OCI-LY7 (cell line): Measurements from ENCODE around the gene GP1BA. TPM values are rescaled to one million over a fixed set of nuclear protein-coding genes. Genes with fewer than 3 reads are reported as not detected.

Source experiments
- Bru-seq: library from RNA; stranded (reverse); fragments of 400-500 nt; gene quantifications from one replicate; lab custom pipeline; 2021; lab: Mats Ljungman, UMichigan
- BruChase-seq, 2 experiments: library from RNA; stranded (reverse); fragments of 400-500 nt; gene quantifications; one replicate each; lab custom pipeline; 2021; lab: Mats Ljungman, UMichigan
- BruUV-seq: library from RNA; stranded (reverse); fragments of 400-500 nt; replicated peaks from 2 replicates; lab custom pipeline; 2021; lab: Mats Ljungman, UMichigan
- CTCF ChIA-PET: fragments of 300-600 bp; sonication (Branson Sonifier 250); formaldehyde crosslinking; loops from one replicate; lab custom pipeline; 2022; ENCODE audit warnings: antibody characterized with exemption; ENCODE audit not compliant: unreplicated experiment; lab: Charles Lee
- POLR2A ChIA-PET: fragments of 300-600 bp; sonication (Branson Sonifier 250); formaldehyde crosslinking; loops from one replicate; lab custom pipeline; 2022; ENCODE audit warnings: antibody characterized with exemption; lab: Charles Lee
- DNase-seq: peaks from one replicate; pipeline ENCODE4 v3.0.0-alpha.2; 2015; ENCODE audit warnings: low spot score
- H2AFZ ChIP-seq: fragments of 200-600 bp; sonication (generic), shearing (Covaris generic); 2 replicates; pipeline ENCODE4 v1.6.1; 2014; ENCODE audit warnings: mild to moderate bottlenecking, antibody characterized with exemption, low read length, moderate library complexity
- H3K27ac ChIP-seq: fragments of 200-600 bp; sonication (generic); 2 replicates; pipeline ENCODE4 v1.5.1; 2014; ENCODE audit warnings: mixed run types, low read depth, mild to moderate bottlenecking, moderate library complexity, low read length, inconsistent platforms; ENCODE audit not compliant: poor library complexity, severe bottlenecking
- H3K36me3 ChIP-seq: fragments of 200-600 bp; sonication (generic); 2 replicates; pipeline ENCODE4 v1.6.1; 2014; ENCODE audit warnings: mild to moderate bottlenecking, antibody characterized with exemption, low read length, moderate library complexity, mixed read lengths; ENCODE audit not compliant: insufficient read depth
- H3K4me1 ChIP-seq: fragments of 200-600 bp; sonication (generic); 2 replicates; pipeline ENCODE4 v1.5.1; 2014; ENCODE audit warnings: mild to moderate bottlenecking, low read length; ENCODE audit not compliant: insufficient read depth, poor library complexity, severe bottlenecking
- H3K4me2 ChIP-seq: fragments of 200-600 bp; sonication (generic); 2 replicates; pipeline ENCODE4 v1.6.1; 2014; ENCODE audit warnings: mild to moderate bottlenecking, low read length
- H3K4me3 ChIP-seq: fragments of 200-600 bp; sonication (generic); 2 replicates; pipeline ENCODE4 v1.5.1; 2014; ENCODE audit warnings: mild to moderate bottlenecking, low read depth, low read length; ENCODE audit not compliant: poor library complexity, severe bottlenecking
- H3K79me2 ChIP-seq: fragments of 200-600 bp; sonication (generic); 2 replicates; pipeline ENCODE4 v1.6.1; 2016; ENCODE audit warnings: low read depth, mild to moderate bottlenecking, low read length, moderate library complexity, mixed read lengths; ENCODE audit not compliant: insufficient read depth
- H3K9me2 ChIP-seq: fragments of 200-600 bp; sonication (generic); 2 replicates; pipeline ENCODE4 v1.6.1; 2016; ENCODE audit warnings: mild to moderate bottlenecking, low read length, mixed read lengths; ENCODE audit not compliant: insufficient read depth
- H3K9me3 ChIP-seq: fragments of 200-600 bp; sonication (generic); 2 replicates; pipeline ENCODE4 v1.6.1; 2014; ENCODE audit warnings: mild to moderate bottlenecking, mixed run types, low read length, mixed read lengths
- H4K20me1 ChIP-seq: fragments of 200-600 bp; sonication (generic); 2 replicates; pipeline ENCODE4 v1.6.1; 2014; ENCODE audit warnings: mild to moderate bottlenecking, antibody characterized with exemption, low read length, moderate library complexity, mixed read lengths; ENCODE audit not compliant: insufficient read depth
- EZH2phosphoT487 ChIP-seq: fragments of 200-600 bp; sonication (generic); IDR thresholded peaks from 2 replicates; pipeline ENCODE4 v1.6.1; 2018; ENCODE audit warnings: low read depth, borderline replicate concordance, mild to moderate bottlenecking, mixed run types, antibody characterized with exemption, low read length, moderate library complexity, mixed read lengths
- intact Hi-C: fragments of 100-400 bp; cut with micrococcal nuclease; formaldehyde crosslinking; loops from one replicate; pipeline ENCODE4 v1.10.0; 2022; ENCODE audit not compliant: unreplicated experiment
- long read RNA-seq: library from polyadenylated mRNA; stranded (forward); transcript quantifications from one replicate; pipeline ENCODE4 v2.0.0, GENCODE V29; 2022
- total RNA-seq, 2 experiments: library from RNA; depleted of rRNA in 1 of 2; stranded (reverse); fragments of >200 nt in 1 of 2; shearing (Covaris generic) in 1 of 2; gene quantifications; 2 replicates each; pipeline ENCODE4 v1.2.3, GENCODE V29; 2014 to 2022
- TF ChIP-seq, protein P1 (sequence below): fragments of 200-600 bp; sonication (generic); conservative IDR thresholded peaks from 2 replicates; pipeline ENCODE4 v1.5.1; 2014; ENCODE audit warnings: mild to moderate bottlenecking, antibody characterized with exemption, low read length, moderate library complexity, mixed read lengths

The GP1BA gene
- total RNA-seq (2014; rRNA removed; shearing (Covaris generic)) (not detected in 2 replicates), total RNA-seq (2022) (not detected in 2 replicates), Bru-seq, nascent RNA (not detected), BruChase-seq, experiment 1, labeled RNA remaining after a 6-hour chase (not detected), BruChase-seq, experiment 2, labeled RNA remaining after a 2-hour chase (not detected)
- long read RNA-seq, partial matches to known transcripts, result 0 of 39 reads
- long read RNA-seq, other reads (novel, unspliced or antisense), result 39 of 39 reads

DNA sequence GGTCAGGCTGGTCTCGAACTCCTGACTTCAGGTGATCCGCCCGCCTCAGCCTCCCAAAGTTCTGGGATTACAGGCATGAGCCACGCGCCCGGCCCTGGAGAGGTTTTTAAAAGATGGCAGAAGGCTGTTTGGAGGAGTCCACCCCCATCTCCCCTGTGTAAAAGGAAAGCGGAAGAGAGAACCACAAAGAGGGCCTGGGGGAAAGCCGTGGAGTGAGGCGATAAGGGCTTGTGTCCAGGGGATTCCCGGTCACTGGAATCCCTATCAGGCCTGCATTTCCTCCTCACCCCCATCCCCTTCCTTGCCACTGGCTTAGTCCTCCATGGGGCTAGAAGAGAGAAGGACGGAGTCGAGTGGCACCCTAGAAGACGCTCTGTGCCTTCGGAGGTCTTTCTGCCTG lies at the start of gene GP1BA:
Gene GP1BA (plus strand): TSS at position 315 of the 400 bp plus-strand sequence. CDS start 328 bp downstream, outside the sequence.
- no peak for DNase-seq
- no TSS peak for BruUV-seq
- Histone ChIP-seq H3K9me3 (no peaks in the 10 kb centered on the region), H3K36me3 (peaks cover 29% of the 10 kb centered on the region), H3K27ac (no peak within 1 kb of the TSS), H3K79me2 (no peaks in the 10 kb centered on the region), H4K20me1 (no peaks in the 10 kb centered on the region), H3K4me1 (peaks cover 3% of the 10 kb centered on the region), H3K4me2 (no peak within 1 kb of the TSS), H2AFZ (no peak within 1 kb of the TSS), H3K9me2 (no peaks in the 10 kb centered on the region), H3K4me3 (no peak within 1 kb of the TSS)
- ChIA-PET POLR2A (no interaction called here), CTCF (no interaction called here)
- no peak for TF ChIP-seq EZH2phosphoT487
- TF ChIP-seq, protein P1, sequence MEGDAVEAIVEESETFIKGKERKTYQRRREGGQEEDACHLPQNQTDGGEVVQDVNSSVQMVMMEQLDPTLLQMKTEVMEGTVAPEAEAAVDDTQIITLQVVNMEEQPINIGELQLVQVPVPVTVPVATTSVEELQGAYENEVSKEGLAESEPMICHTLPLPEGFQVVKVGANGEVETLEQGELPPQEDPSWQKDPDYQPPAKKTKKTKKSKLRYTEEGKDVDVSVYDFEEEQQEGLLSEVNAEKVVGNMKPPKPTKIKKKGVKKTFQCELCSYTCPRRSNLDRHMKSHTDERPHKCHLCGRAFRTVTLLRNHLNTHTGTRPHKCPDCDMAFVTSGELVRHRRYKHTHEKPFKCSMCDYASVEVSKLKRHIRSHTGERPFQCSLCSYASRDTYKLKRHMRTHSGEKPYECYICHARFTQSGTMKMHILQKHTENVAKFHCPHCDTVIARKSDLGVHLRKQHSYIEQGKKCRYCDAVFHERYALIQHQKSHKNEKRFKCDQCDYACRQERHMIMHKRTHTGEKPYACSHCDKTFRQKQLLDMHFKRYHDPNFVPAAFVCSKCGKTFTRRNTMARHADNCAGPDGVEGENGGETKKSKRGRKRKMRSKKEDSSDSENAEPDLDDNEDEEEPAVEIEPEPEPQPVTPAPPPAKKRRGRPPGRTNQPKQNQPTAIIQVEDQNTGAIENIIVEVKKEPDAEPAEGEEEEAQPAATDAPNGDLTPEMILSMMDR, result no peak
- intact Hi-C loops, result no loop called here

DNA sequence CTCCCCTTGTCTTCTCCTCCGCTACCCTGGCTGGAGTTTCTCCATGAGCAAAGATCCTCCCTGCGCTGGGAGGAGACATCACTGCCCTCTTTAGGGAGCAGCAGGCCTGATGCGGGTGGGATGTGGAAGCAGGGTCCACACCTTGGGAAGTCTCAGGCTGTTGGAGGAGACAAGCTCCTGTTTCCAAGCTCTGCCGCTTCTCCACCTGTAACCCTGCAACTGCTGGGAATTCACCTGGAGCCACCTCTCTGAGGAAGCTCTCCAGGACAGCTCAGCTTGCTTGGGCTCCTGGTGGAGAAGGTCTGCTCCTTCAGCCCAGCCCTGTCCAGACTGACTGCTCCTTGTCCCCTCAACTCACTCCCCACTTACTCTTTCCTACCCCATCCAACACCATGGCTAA lies 47.6 kb upstream of the GP1BA start:
- Histone ChIP-seq H3K9me2 (no peaks in the 10 kb centered on the region), H4K20me1 (no peaks in the 10 kb centered on the region), H3K9me3 (no peaks in the 10 kb centered on the region), H3K79me2 (no peaks in the 10 kb centered on the region), H3K4me1 (peaks cover 6% of the 10 kb centered on the region), H3K27ac (no peak overlapping the region), H3K4me3 (no peak overlapping the region), H3K4me2 (no peak overlapping the region), H2AFZ (no peak overlapping the region), H3K36me3 (peaks cover 52% of the 10 kb centered on the region)
- ChIA-PET CTCF (no interaction called here), POLR2A (no interaction called here)
- no peak for DNase-seq
- no peak for TF ChIP-seq EZH2phosphoT487
- TF ChIP-seq, protein P1, result no peak
- BruUV-seq, result no TSS peak
- intact Hi-C loops, result no loop called here

DNA sequence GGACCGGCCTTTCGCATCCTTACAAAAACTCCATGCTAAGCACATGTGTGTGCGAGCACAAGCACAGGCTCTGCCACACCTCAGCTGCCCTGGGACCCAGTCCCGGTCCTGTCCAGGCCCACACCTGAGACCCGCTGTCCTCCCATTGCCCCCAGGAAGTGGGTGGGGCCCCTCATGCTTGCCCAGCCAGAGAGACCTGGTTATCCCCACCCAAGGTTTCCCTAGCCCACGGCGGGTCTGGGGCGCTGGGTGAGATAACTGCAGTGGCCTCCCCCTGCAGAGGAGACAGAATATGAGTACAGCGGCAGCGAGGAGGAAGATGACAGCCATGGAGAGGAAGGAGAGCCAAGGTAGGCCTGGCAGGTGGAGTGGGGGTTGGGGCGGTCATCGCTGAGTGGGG lies 45.2 kb upstream of the GP1BA start:
- Histone ChIP-seq H3K4me3 (no peak overlapping the region), H3K9me3 (no peaks in the 10 kb centered on the region), H3K4me1 (peaks cover 5% of the 10 kb centered on the region), H3K9me2 (no peaks in the 10 kb centered on the region), H3K79me2 (no peaks in the 10 kb centered on the region), H4K20me1 (no peaks in the 10 kb centered on the region), H3K27ac (no peak overlapping the region), H2AFZ (no peak overlapping the region), H3K4me2 (no peak overlapping the region), H3K36me3 (peaks cover 54% of the 10 kb centered on the region)
- BruUV-seq, result no TSS peak
- ChIA-PET CTCF (no interaction called here), POLR2A (no interaction called here)
- intact Hi-C loops, result loop anchor here (5.0 kb wide), 1 partner anchor 320 kb away; no protein-coding TSS in a partner anchor
- TF ChIP-seq, protein P1, result no peak
- no peak for TF ChIP-seq EZH2phosphoT487
- DNase-seq, result no peak
